Common myeloid progenitor, CD34-positive (primary cell): ENCODE measurements around the gene ADCY2.

ENCODE experiments used
- CTCF ChIA-PET: fragments of 350-600 bp; sonication (Branson Sonifier 250); formaldehyde crosslinking; loops from one replicate; lab custom pipeline; 2021; ENCODE audit warnings: antibody characterized with exemption; lab: Charles Lee
- POLR2A ChIA-PET: fragments of 350-600 bp; sonication (Branson Sonifier 250); formaldehyde crosslinking; loops from one replicate; lab custom pipeline; 2021; ENCODE audit warnings: antibody characterized with exemption; lab: Charles Lee
- DNase-seq, 3 donors: peaks; one replicate each; pipeline versions ENCODE4 v3.0.0 to v3.0.0-alpha.2; 2013
- H3K27ac ChIP-seq, 2 experiments: 1 replicate in 1 of 2; 2 replicates in 1 of 2; pipeline ENCODE4 v1.7.0; 2013; ENCODE audit warnings: inconsistent platforms in 2 of 2, low read length in 2 of 2, mild to moderate bottlenecking in 2 of 2, low read depth in 1 of 2, moderate library complexity in 1 of 2; ENCODE audit not compliant: severe bottlenecking in 2 of 2, insufficient read depth in 1 of 2, poor library complexity in 1 of 2
- H3K27me3 ChIP-seq, 5 experiments: replicated peaks in 2 of 5; 1 replicate in 3 of 5; 2 replicates in 2 of 5; pipeline versions ENCODE4 v1.6.1 to v1.7.0; 2013; ENCODE audit warnings: low read length in 4 of 5, mild to moderate bottlenecking in 2 of 5, moderate library complexity in 2 of 5, inconsistent platforms in 1 of 5; ENCODE audit not compliant: insufficient read depth in 5 of 5, control insufficient read depth in 4 of 5
- H3K36me3 ChIP-seq, 4 experiments: 1 replicate in 2 of 4; 2 replicates in 2 of 4; pipeline versions ENCODE4 v1.6.1 to v1.7.0; 2013; ENCODE audit warnings: low read length in 3 of 4, control low read depth in 1 of 4, mild to moderate bottlenecking in 1 of 4; ENCODE audit not compliant: control insufficient read depth in 4 of 4, insufficient read depth in 4 of 4
- H3K4me1 ChIP-seq, 4 experiments: 1 replicate in 3 of 4; 2 replicates in 1 of 4; pipeline versions ENCODE4 v1.6.1 to v1.7.1; 2013; ENCODE audit warnings: low read length in 3 of 4, mild to moderate bottlenecking in 3 of 4, control low read depth in 1 of 4, inconsistent platforms in 1 of 4, moderate library complexity in 1 of 4; ENCODE audit not compliant: control insufficient read depth in 4 of 4, insufficient read depth in 4 of 4; ENCODE audit errors: control extremely low read depth in 1 of 4
- H3K4me3 ChIP-seq, 7 experiments: 1 replicate in 4 of 7; 2 replicates in 3 of 7; pipeline versions ENCODE4 v1.5.1 to v1.7.0; 2013; ENCODE audit warnings: mild to moderate bottlenecking in 7 of 7, low read length in 6 of 7, moderate library complexity in 6 of 7, inconsistent platforms in 2 of 7, low read depth in 2 of 7, control low read depth in 1 of 7; ENCODE audit not compliant: insufficient read depth in 4 of 7, control insufficient read depth in 1 of 7; ENCODE audit errors: extremely low read depth in 1 of 7
- H3K9me3 ChIP-seq, 5 experiments: 1 replicate in 4 of 5; 2 replicates in 1 of 5; pipeline versions ENCODE4 v1.6.1 to v1.7.1; 2013; ENCODE audit warnings: low read length in 4 of 5, mild to moderate bottlenecking in 2 of 5, inconsistent platforms in 1 of 5, low read depth in 1 of 5, moderate library complexity in 1 of 5; ENCODE audit not compliant: control insufficient read depth in 4 of 5, insufficient read depth in 2 of 5; ENCODE audit errors: control extremely low read depth in 1 of 5
- WGBS: methylation state at CpG from one replicate; pipeline ENCODE4 v1.1.5; 2013; ENCODE audit not compliant: insufficient coverage; 5-methylcytosine and 5-hydroxymethylcytosine counted together

ADCY2 gene

GRCh38 chr5:7494481-7495130 is 98.7 kb downstream of the ADCY2 start:
- WGBS = 60% methylated on average over 1 of the region's 2 CpGs
- no peak for DNase-seq
- Histone ChIP-seq H3K4me3 (no peak overlapping the region), H3K27ac (no peak overlapping the region), H3K9me3 (no peaks in the 10 kb centered on the region), H3K4me1 (no peaks in the 10 kb centered on the region), H3K27me3 (no peaks in the 10 kb centered on the region), H3K36me3 (no peaks in the 10 kb centered on the region)
- POLR2A ChIA-PET = no interaction called here
- CTCF ChIA-PET = no interaction called here

- no peak overlapping the region for H3K27ac ChIP-seq
- H3K4me3 ChIP-seq = no peak overlapping the region
- H3K27me3 ChIP-seq = no peaks in the 10 kb centered on the region
- no peaks in the 10 kb centered on the region for H3K36me3 ChIP-seq
- no peaks in the 10 kb centered on the region for H3K9me3 ChIP-seq
- CTCF ChIA-PET = no interaction called here
- no peak for DNase-seq
- POLR2A ChIA-PET = no interaction called here
- no peaks in the 10 kb centered on the region for H3K4me1 ChIP-seq
- WGBS = 100% methylated on average over 2 of the region's 5 CpGs
These were observed 99.2 kb downstream of the ADCY2 start for GRCh38 chr5:7495131-7495517.

GRCh38 chr5:7500256-7500655 is 104.3 kb downstream of the ADCY2 start:
- CTCF ChIA-PET = interaction anchor here (1.3 kb wide), 1 partner anchor 19 kb away, joined by 4 read pairs; no protein-coding TSS in a partner anchor
- Histone ChIP-seq H3K4me3 (no peak overlapping the region), H3K27me3 (no peaks in the 10 kb centered on the region), H3K27ac (no peak overlapping the region), H3K4me1 (no peaks in the 10 kb centered on the region), H3K9me3 (no peaks in the 10 kb centered on the region), H3K36me3 (no peaks in the 10 kb centered on the region)
- POLR2A ChIA-PET = no interaction called here
- WGBS = 100% methylated on average over 1 of the region's 3 CpGs
- no peak for DNase-seq

GRCh38 chr5:7501061-7501460 is 105.1 kb downstream of the ADCY2 start:
- Histone ChIP-seq H3K9me3 (no peaks in the 10 kb centered on the region), H3K27ac (no peak overlapping the region), H3K36me3 (no peaks in the 10 kb centered on the region), H3K4me1 (no peaks in the 10 kb centered on the region), H3K4me3 (no peak overlapping the region), H3K27me3 (no peaks in the 10 kb centered on the region)
- 83% methylated on average over 1 of the region's 2 CpGs for WGBS
- CTCF ChIA-PET = no interaction called here
- POLR2A ChIA-PET = no interaction called here
- DNase-seq = no peak

DNA sequence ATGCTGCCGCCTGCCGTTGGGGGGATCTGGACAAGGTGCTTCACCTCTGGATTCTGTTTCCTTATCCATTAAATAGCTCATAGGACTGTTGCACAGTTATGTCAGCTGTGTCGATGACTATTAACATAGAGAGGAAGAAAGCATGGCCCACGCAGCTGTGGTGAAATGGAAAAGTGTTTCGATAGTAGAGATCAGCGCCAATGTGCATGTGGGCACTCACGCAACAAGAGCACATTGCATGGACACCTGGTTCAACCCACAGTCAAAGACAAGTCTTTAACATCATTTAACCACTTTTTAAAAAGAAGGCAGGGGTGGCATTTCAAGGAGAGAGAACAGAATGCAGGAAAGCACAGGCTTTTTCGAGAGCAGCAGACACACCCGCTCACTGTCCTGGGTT is 107.6 kb downstream of the ADCY2 start:
- no peak overlapping the region for H3K4me3 ChIP-seq
- H3K36me3 ChIP-seq = no peaks in the 10 kb centered on the region
- WGBS = 91% methylated on average over 6 of the region's 9 CpGs
- POLR2A ChIA-PET = no interaction called here
- H3K9me3 ChIP-seq = no peaks in the 10 kb centered on the region
- no peak for DNase-seq
- H3K27me3 ChIP-seq = no peaks in the 10 kb centered on the region
- H3K4me1 ChIP-seq = no peaks in the 10 kb centered on the region
- CTCF ChIA-PET = no interaction called here
- H3K27ac ChIP-seq = no peak overlapping the region

- WGBS = 91% methylated on average over 3 of the region's 3 CpGs
- Histone ChIP-seq H3K36me3 (no peaks in the 10 kb centered on the region), H3K9me3 (no peaks in the 10 kb centered on the region), H3K27me3 (no peaks in the 10 kb centered on the region), H3K4me3 (no peak overlapping the region), H3K27ac (no peak overlapping the region), H3K4me1 (no peaks in the 10 kb centered on the region)
- no peak for DNase-seq
- CTCF ChIA-PET = no interaction called here
- POLR2A ChIA-PET = no interaction called here
These were observed 119.5 kb downstream of the ADCY2 start for GRCh38 chr5:7515284-7515914.

- Histone ChIP-seq H3K27ac (no peak overlapping the region), H3K4me3 (no peak overlapping the region), H3K27me3 (no peaks in the 10 kb centered on the region), H3K4me1 (no peaks in the 10 kb centered on the region), H3K36me3 (no peaks in the 10 kb centered on the region), H3K9me3 (no peaks in the 10 kb centered on the region)
- ChIA-PET POLR2A (no interaction called here), CTCF (no interaction called here)
- DNase-seq = no peak
- 100% methylated on average over 1 of the region's 2 CpGs for WGBS
These were observed 120.3 kb downstream of the ADCY2 start for GRCh38 chr5:7516253-7516652.
